ENCODE data around the gene CHIT1.

- peak; percentile 98 for TF ChIP-seq CTCF (IDR thresholded peaks at IDR 0.05; ENCODE audit: low read length)
- no peak for TF ChIP-seq EZH2 (optimal IDR thresholded peaks at IDR 0.05; ENCODE audit: low read depth, low read length)
Observed at GRCh38 chr1:203172184-203173010, 57.1 kb downstream of the CHIT1 start.

Data from MM.1S (cell line).